Mucosa of gallbladder (tissue), 1 donor: ENCODE results near the gene SRI. TPM values are rescaled to one million over a fixed set of nuclear protein-coding genes. Genes with fewer than 3 reads are reported as not detected.
"Not testable (repeated sequence)": the region's sequence is repeated elsewhere in the genome, so short reads cannot be mapped to it uniquely, and the experiment has no call there.

Experiments used
- DNase-seq: peaks from one replicate; pipeline ENCODE4 v3.0.0-alpha.2; 2020; ENCODE audit warnings: low spot score
- total RNA-seq: library from RNA; stranded (reverse); gene quantifications from one replicate; pipeline ENCODE4 v1.2.1, GENCODE V29; 2021
- donor health status: DM: no; HTN: no; CAD: no.

The SRI gene, protein sequence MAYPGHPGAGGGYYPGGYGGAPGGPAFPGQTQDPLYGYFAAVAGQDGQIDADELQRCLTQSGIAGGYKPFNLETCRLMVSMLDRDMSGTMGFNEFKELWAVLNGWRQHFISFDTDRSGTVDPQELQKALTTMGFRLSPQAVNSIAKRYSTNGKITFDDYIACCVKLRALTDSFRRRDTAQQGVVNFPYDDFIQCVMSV
- total RNA-seq, result 77.8 TPM

DNA sequence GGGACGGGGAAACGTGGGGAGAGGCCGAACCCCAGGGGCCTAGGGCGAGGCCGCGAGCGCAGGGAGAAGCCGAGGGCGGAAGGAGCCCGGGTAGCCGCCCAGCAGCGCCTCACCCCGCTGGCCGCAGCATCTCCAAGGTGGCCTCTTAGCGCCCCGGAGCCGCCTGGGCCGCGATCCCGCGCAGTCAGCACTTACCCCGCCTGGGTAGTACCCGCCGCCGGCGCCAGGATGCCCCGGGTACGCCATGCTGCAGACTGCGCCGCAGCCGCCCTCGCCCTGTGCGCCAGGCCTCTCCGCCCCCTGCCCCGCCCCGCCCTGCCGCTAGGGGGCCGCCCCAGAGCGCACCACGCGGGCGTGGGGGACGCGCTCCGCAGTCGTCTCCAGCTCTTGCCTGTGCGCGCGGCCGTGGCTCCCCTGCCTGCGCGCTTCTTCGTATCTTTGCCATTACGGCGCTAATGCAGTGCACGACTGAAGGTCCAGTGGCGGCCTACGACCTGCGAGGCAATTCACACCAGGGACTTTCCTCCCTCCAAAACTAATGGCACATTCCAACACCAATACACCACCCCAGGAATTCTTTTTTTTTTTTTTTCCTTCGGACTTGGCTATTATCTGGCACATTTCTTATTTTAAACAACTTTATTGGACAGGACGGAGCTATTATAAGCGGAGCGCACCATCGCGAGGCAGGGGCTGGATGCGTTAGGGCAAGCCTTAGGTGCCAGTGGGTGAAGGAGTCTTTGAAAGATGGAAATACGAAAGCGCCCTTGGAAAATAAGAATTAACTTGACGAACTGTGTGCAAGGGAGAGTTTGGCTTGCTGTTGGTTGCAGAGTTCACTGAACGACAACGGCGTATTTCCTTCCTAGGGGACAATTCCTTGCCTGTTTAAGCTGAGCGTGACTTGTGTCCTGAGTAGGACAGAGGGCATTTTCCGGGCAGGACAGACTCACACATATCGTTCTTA, at the start of gene SRI:
SRI (minus strand) TSS at position 258 of the 967 bp plus-strand sequence; CDS start at position 246, 12 bp downstream.
- DNase-seq, result peak; percentile 85

- DNase-seq, result no peak
Observed at GRCh38 chr7:88269586-88269985, 49.7 kb upstream of the SRI start.

GRCh38 chr7:88268858-88269257, 49.0 kb upstream of the SRI start:
- no peak for DNase-seq

GRCh38 chr7:88268051-88268450, 48.2 kb upstream of the SRI start:
- no peak for DNase-seq

DNA sequence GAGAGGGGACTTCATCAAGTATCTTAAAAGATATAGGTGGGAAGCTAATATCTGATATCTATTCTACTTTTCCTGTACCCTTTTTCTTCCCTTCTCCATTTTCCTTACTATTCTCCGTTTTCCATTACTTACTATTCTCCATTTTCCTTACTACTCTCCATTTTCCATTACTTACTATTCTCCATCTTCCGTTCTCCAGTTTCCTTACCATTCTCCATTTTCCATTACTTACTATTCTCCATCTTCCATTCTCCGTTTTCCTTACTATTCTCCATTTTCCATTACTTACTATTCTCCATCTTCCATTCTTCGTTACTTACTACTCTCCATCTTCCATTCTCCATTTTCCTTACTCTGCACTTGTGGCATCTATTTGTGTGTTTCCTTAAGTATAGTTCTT, 47.6 kb upstream of the SRI start:
- DNase-seq, result no peak

DNA sequence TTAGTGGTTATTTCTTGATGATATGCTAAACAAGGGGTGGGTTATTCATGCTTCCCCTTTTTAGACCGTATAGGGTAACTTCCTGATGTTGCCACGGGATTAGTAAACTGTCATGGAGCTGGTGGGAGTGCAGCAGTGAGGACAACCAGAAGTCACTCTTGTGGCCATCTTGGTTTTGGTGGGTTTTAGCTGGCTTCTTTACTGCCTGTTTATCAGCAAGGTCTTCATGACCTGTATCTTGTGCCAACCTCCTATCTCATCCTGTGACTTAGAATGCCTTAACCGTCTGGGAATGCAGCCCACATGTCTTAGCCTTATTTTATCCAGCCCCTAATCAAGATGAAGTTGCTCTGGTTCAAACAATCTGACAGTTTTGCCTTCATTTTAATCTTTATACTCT, 45.1 kb upstream of the SRI start:
- DNase-seq, result not testable (repeated sequence)

DNA sequence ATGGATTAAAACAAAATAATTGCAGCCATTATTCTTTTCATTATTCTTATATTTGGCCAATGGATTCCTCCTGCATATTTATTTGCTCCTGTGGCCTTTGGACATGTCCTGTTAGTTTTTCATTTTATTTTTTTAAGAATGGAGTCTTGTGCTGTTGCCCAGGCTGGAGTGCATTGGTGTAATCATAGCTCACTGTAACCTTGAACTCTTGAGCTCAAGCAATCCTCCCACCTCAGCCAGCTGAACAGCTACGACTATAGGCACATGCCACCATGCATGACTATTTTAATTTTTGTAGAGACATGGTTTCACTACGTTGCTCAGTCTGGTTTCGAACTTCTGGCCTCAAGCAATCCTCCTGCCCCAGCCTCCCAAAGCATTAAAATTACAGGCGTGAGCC, 42.7 kb upstream of the SRI start:
- DNase-seq, result no peak

- no peak for DNase-seq
Observed at GRCh38 chr7:88260719-88261118, 40.9 kb upstream of the SRI start.

GRCh38 chr7:88259656-88260380, 40.0 kb upstream of the SRI start:
- DNase-seq, result no peak

DNA sequence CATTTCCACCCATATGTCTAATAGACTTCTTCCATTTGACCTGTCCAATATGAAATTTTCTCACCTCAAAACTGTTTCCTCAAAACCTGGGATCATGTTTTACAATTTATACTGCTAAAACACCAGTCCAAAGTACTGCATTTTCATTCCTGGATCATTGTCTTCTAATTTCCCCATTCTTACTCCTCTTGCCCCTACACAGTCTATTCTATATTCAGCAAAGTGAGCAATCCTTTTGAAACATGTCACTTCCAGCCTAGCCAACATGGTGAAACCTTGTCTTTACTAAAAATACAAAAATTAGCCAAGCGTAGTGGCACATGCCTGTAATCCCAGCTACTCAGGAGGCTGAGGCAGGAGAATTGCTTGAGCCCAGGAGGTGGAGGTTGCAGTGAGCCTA, 38.5 kb upstream of the SRI start:
- DNase-seq, result not testable (repeated sequence)

- no peak for DNase-seq
Observed at GRCh38 chr7:88256906-88257305, 37.1 kb upstream of the SRI start.

- no peak for DNase-seq
Observed at GRCh38 chr7:88254721-88255424, 35.0 kb upstream of the SRI start.

DNA sequence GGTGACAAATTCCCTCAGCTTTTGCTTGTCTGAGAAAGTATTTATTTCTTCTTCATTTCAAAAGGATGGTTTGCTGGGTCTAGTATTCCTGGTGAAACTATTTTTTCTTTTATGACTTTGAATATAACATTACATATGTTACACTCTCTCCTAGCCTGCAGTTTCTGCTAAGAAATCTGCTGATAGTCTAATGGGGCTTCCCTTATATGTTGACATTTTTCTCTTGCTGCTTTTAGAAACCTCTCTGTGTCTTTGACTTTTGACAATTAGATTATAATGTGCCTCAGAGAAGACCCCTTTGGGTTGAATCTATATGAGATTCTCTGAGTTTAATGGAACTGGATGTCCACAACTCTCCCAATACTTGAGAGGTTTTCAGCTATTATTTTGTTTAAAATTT, 33.8 kb upstream of the SRI start:
- DNase-seq, result no peak

DNA sequence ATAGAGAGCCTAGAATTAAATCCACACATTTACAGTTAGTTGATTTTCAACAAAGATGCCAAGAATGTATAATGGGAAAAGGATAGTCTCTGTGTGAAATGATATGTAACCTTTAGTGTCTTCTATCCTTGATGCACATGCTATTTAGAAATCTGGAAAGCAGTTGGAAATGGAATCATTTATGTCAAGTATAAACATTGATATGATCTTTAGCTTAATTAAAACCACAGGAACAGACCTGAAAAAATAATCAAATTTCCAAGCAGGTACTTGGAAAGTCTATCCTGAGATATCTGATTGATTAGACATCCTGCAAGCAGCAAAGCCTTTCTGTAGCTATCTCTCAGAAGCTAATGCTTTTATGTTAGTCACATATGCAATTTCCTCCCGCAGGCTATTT, 24.4 kb upstream of the SRI start:
- DNase-seq, result no peak

- DNase-seq, result no peak
Observed at GRCh38 chr7:88243345-88243909, 23.6 kb upstream of the SRI start.

DNA sequence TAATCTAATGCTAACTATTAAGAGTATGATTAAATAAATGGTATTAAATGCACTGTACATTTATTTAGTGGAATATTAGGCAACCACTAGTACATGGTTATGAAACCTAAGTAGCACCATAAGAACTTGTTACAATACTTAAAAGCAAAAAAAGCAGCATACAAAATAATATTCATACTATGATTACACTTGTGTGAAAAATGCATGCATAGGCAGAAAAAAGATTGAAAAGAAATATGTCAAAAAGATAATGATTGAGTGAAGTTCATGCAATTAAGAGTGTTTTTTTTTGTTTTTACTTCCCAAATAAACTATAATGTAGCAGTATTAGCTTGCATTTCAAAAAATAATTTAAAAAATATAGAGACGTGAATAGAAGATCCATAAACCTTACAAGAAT, 20.0 kb upstream of the SRI start:
- DNase-seq, result no peak

DNA sequence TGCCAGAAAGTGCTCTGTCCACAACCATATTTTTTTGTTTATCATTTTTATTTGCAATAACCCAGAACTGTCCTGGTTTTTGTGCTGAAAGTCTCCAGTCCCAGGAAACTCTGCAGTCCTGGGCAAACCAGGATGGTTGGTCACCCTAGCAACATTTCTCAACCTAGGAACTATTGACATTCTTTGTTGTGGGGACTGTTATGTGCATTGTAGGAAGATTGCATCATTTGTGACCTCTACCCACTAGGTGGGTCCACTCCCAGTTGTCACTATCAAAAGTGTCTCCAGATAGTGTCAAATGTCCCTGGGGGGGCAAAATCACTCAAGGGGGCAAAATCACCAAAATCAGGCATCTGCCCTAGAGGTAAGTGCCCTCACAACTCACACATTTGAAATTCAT, 14.0 kb upstream of the SRI start:
- no peak for DNase-seq

- no peak for DNase-seq
Observed at GRCh38 chr7:88230646-88231045, 10.8 kb upstream of the SRI start.

DNA sequence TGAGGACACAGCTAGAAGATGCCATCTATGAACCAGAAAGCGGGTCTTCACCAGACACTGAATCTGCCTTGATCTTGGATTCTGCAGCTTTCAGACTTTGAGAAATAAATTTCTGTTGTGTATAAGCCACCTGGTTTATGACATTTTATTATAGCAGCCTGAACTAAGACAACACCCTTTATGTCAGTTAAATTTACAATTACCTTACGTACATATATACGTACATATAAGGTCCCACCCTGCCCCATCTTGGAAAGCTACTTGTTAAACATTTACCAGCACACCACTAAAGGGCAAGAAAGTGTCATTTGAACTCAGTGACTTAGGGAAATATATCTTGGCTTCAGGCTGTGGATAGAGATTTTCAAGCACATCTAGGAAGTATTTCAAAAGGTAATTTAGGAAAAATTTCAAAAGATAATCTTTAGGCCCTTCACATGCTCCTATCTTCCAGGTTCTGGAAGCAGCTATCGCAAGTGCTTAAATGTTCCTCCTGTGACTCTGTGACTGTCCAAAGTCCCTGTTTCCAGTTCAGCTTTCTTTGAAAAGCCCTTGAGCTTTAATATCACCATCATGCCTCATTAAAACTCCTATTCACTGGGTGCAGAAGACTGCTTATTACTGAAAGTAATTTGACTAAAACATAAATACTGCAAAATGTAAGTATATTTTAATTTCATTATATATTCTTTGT, 9.6 kb upstream of the SRI start:
- no peak for DNase-seq

DNA sequence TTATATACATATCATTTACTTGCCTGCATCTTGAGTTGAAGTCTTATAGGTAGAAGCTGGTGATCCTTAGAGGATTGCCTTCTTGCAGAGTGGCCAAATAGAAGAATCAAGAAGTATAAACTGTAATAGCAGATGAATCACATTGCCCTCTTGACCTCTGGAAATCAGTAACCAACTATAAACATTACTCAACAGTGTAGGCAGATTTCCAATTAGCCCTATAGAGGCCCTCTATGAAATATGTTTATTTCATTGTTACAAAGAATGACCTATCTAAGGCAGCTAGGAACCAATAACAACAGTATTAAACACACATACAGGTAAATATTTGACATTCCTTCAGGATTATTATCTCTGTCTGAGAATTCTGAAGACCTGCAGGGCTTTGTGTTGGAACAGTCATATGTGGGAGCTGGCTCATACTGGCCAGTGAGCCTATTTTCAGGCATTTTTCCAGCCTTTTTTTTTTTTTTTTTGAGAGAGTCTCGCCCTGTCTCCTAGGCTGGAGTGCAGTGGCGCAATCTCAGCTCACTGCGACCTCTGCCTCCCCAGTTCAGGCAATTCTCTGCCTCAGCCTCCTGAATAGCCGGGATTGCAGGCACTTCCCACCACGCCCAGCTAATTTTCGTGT, 7.2 kb upstream of the SRI start:
- peak; percentile 56 for DNase-seq
